GM23338 (cell line): ENCODE results near the gene GAB2.

Experiments
- EZH2phosphoT487 ChIP-seq: fragments of 200-600 bp; sonication (generic); IDR thresholded peaks from one replicate; pipeline ENCODE4 v1.8.1; 2018; ENCODE audit warnings: antibody characterized with exemption; ENCODE audit not compliant: unreplicated experiment
- NANOG ChIP-seq: IDR thresholded peaks from 2 replicates; pipeline ENCODE4 v1.6.1; 2016; ENCODE audit warnings: antibody characterized with exemption, borderline replicate concordance
- POLR2AphosphoS5 ChIP-seq: IDR thresholded peaks from 2 replicates; pipeline ENCODE4 v1.6.1; 2016; ENCODE audit warnings: antibody characterized with exemption, low read depth
- TF ChIP-seq, protein P1 (sequence below), 2 experiments: fragments of 200-600 bp in 1 of 2; sonication (generic) in 1 of 2; conservative IDR thresholded peaks; 2 replicates each; pipeline versions ENCODE4 v1.5.1 to v1.6.1; 2016 to 2017; ENCODE audit warnings: antibody characterized with exemption in 2 of 2, low read depth in 2 of 2, mild to moderate bottlenecking in 2 of 2, moderate library complexity in 1 of 2

- TF ChIP-seq, protein P1, sequence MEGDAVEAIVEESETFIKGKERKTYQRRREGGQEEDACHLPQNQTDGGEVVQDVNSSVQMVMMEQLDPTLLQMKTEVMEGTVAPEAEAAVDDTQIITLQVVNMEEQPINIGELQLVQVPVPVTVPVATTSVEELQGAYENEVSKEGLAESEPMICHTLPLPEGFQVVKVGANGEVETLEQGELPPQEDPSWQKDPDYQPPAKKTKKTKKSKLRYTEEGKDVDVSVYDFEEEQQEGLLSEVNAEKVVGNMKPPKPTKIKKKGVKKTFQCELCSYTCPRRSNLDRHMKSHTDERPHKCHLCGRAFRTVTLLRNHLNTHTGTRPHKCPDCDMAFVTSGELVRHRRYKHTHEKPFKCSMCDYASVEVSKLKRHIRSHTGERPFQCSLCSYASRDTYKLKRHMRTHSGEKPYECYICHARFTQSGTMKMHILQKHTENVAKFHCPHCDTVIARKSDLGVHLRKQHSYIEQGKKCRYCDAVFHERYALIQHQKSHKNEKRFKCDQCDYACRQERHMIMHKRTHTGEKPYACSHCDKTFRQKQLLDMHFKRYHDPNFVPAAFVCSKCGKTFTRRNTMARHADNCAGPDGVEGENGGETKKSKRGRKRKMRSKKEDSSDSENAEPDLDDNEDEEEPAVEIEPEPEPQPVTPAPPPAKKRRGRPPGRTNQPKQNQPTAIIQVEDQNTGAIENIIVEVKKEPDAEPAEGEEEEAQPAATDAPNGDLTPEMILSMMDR (conservative IDR thresholded peaks at IDR 0.05; ENCODE audit: low read depth in 2 of 2), result no peak
- TF ChIP-seq POLR2AphosphoS5, result no peak
- no peak for TF ChIP-seq EZH2phosphoT487
- no peak for TF ChIP-seq NANOG
Measured at GRCh38 chr11:78450866-78451265, 33.2 kb upstream of the GAB2 start.
